HG02588 (cell line): ENCODE data around the gene SKIC3.
A peak's percentile ranks its signal among the peaks of the same experiment; 100 is the strongest.

Experiments used
- ATAC-seq: cut with Tn5 transposase; IDR thresholded peaks from one replicate; pipeline ENCODE4 v1.9.1; 2021; ENCODE audit warnings: mild to moderate bottlenecking, moderate library complexity; ENCODE audit not compliant: unreplicated experiment

SKIC3 gene

GRCh38 chr5:95554647-95555548 is at the start of gene SKIC3, which contains the start of gene ARSK:
Gene SKIC3 (minus strand): TSS chr5:95554977. CDS start chr5:95547150, 7,827 bp downstream.
Gene ARSK (plus strand): TSS chr5:95555101. CDS start chr5:95555279, 178 bp downstream.
- peak; percentile 90 for ATAC-seq

GRCh38 chr5:95600557-95600956 is 45.8 kb upstream of the SKIC3 start:
- ATAC-seq = no peak

- no peak for ATAC-seq
Measured at GRCh38 chr5:95599252-95599651, 44.5 kb upstream of the SKIC3 start.

GRCh38 chr5:95595289-95595931 is 40.6 kb upstream of the SKIC3 start:
- ATAC-seq = no peak

GRCh38 chr5:95591490-95591901 is 36.7 kb upstream of the SKIC3 start:
- peak; percentile 84 for ATAC-seq

- no peak for ATAC-seq
Measured at GRCh38 chr5:95590880-95591279, 36.1 kb upstream of the SKIC3 start.

GRCh38 chr5:95583992-95584391 is 29.2 kb upstream of the SKIC3 start:
- no peak for ATAC-seq

GRCh38 chr5:95581576-95581975 is 26.8 kb upstream of the SKIC3 start:
- no peak for ATAC-seq

- no peak for ATAC-seq
Measured at GRCh38 chr5:95572016-95572415, 17.2 kb upstream of the SKIC3 start.

GRCh38 chr5:95565280-95565920 is 10.6 kb upstream of the SKIC3 start:
- no peak for ATAC-seq

GRCh38 chr5:95564450-95564849 is 9.7 kb upstream of the SKIC3 start:
- ATAC-seq = no peak

GRCh38 chr5:95563367-95563766 is 8.6 kb upstream of the SKIC3 start:
- no peak for ATAC-seq

- ATAC-seq = no peak
Measured at GRCh38 chr5:95562282-95562681, 7.5 kb upstream of the SKIC3 start.

GRCh38 chr5:95557841-95558240 is 3.1 kb upstream of the SKIC3 start:
- ATAC-seq = no peak

GRCh38 chr5:95555553-95555952 is 776 bp upstream of the SKIC3 start:
- ATAC-seq = no peak

GRCh38 chr5:95554331-95554646 is 488 bp downstream of the SKIC3 start:
- peak; percentile 21 for ATAC-seq

GRCh38 chr5:95549030-95549429 is 5.7 kb downstream of the SKIC3 start:
- ATAC-seq = no peak

GRCh38 chr5:95543017-95543705 is 11.6 kb downstream of the SKIC3 start:
- ATAC-seq = no peak

- ATAC-seq = no peak
Measured at GRCh38 chr5:95537501-95537900, 17.3 kb downstream of the SKIC3 start.

GRCh38 chr5:95533761-95534160 is 21.0 kb downstream of the SKIC3 start:
- ATAC-seq = no peak

GRCh38 chr5:95533106-95533505 is 21.7 kb downstream of the SKIC3 start:
- no peak for ATAC-seq
